ENCODE data around the gene PIP5K1B.

DNA sequence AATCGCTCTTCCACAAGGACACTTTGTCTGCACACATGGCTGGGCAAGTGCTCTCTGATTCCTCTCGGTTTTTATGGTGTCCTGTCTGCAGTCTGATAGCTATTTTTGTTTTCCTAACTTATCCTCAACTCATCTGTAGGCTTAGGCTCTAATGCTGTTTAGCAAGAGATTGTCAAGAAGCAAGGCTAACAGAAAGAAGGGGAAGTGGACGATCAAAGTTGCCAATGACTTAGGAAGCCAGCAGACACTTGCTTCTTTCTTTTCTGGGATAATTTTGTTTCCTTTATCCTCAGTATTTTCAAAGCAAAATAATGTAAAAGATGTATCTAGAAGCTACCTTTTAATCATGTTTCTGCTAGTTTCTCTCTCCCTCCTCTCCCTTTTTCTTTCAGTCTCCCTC is 178.2 kb downstream of the PIP5K1B start:
- no peak for TF ChIP-seq POLR2AphosphoS5 (IDR thresholded peaks at IDR 0.05; ENCODE audit: borderline replicate concordance, low read depth, low read length)
- TF ChIP-seq EZH2 (IDR thresholded peaks at IDR 0.05): no peak
- TF ChIP-seq FOXP2 (optimal IDR thresholded peaks at IDR 0.05; ENCODE audit: control extremely low read depth, extremely low read length, insufficient read depth): no peak
